ENCODE data around the gene TSG101. TPM values are rescaled to one million over a fixed set of nuclear protein-coding genes. Genes with fewer than 3 reads are reported as not detected.

Gene TSG101
- total RNA-seq, 1 donor from 2014 or later = 54.4 TPM

GRCh38 chr11:18455686-18456372 is 70.9 kb downstream of the TSG101 start, which contains the start of gene LDHAL6A:
Gene LDHAL6A, plus strand, starts transcription at chr11:18455856. Its CDS starts 825 bp downstream, at chr11:18456681.
- TF ChIP-seq CTCF (conservative IDR thresholded peaks at IDR 0.05) = no peak

GRCh38 chr11:18452927-18453326 is 73.8 kb downstream of the TSG101 start:
- Mint-ChIP-seq H3K9me3 (no peaks in the 10 kb centered on the region), H3K27me3 (peaks cover 7% of the 10 kb centered on the region), H3K4me3 (no peak overlapping the region), H3K4me1 (ENCODE audit: unreplicated experiment) (no peaks in the 10 kb centered on the region), H3K27ac (no peak overlapping the region), H3K36me3 (no peaks in the 10 kb centered on the region)
- DNase-seq (ENCODE audit: extremely low spot score, unreplicated experiment) = no peak
- TF ChIP-seq CTCF (conservative IDR thresholded peaks at IDR 0.05) = no peak

More at GRCh38 chr11:18455686-18456372, 70.9 kb downstream of the TSG101 start, which contains the start of gene LDHAL6A:
- no peaks in the 10 kb centered on the region for H3K27me3 Mint-ChIP-seq
- DNase-seq (ENCODE audit: extremely low spot score, unreplicated experiment) = no peak
- H3K4me3 Mint-ChIP-seq = no peak within 1 kb of the TSS
- H3K27ac Mint-ChIP-seq = no peak within 1 kb of the TSS
- no peaks in the 10 kb centered on the region for H3K9me3 Mint-ChIP-seq
- no peaks in the 10 kb centered on the region for H3K4me1 Mint-ChIP-seq (ENCODE audit: unreplicated experiment)
- no peaks in the 10 kb centered on the region for H3K36me3 Mint-ChIP-seq

GRCh38 chr11:18449251-18449650 is 77.5 kb downstream of the TSG101 start:
- Mint-ChIP-seq H3K4me3 (no peak overlapping the region), H3K9me3 (no peaks in the 10 kb centered on the region), H3K36me3 (no peaks in the 10 kb centered on the region), H3K27me3 (peaks cover 7% of the 10 kb centered on the region), H3K27ac (no peak overlapping the region), H3K4me1 (ENCODE audit: unreplicated experiment) (no peaks in the 10 kb centered on the region)
- no peak for DNase-seq (ENCODE audit: extremely low spot score, unreplicated experiment)
- no peak for TF ChIP-seq CTCF (conservative IDR thresholded peaks at IDR 0.05)

GRCh38 chr11:18438691-18439090 is 88.1 kb downstream of the TSG101 start:
- Mint-ChIP-seq H3K27me3 (no peaks in the 10 kb centered on the region), H3K9me3 (no peaks in the 10 kb centered on the region), H3K27ac (no peak overlapping the region), H3K4me1 (ENCODE audit: unreplicated experiment) (no peaks in the 10 kb centered on the region), H3K36me3 (no peaks in the 10 kb centered on the region), H3K4me3 (no peak overlapping the region)
- no peak for DNase-seq (ENCODE audit: extremely low spot score, unreplicated experiment)
- TF ChIP-seq CTCF (conservative IDR thresholded peaks at IDR 0.05) = no peak

Other genes starting within 250 kb of the TSG101 start
- 18.1 and 18.9 TPM in 2 replicates for gene HPS5, start 204.8 kb downstream of the TSG101 start, total RNA-seq (ENCODE audit: low replicate concordance)
- 38.9 and 41.6 TPM in 2 replicates for gene GTF2H1, start 204.4 kb downstream of the TSG101 start, total RNA-seq (ENCODE audit: low replicate concordance)
- 147 and 173 TPM in 2 replicates for gene LDHA, start 132.4 kb downstream of the TSG101 start, total RNA-seq (ENCODE audit: low replicate concordance)
- 0.63 and 1.1 TPM in 2 replicates for gene LDHC, start 114.6 kb downstream of the TSG101 start, total RNA-seq (ENCODE audit: low replicate concordance)
- gene LDHAL6A, start 71.1 kb downstream of the TSG101 start, total RNA-seq (ENCODE audit: low replicate concordance) = not detected in 2 replicates
- gene UEVLD, start 61.8 kb upstream of the TSG101 start, total RNA-seq (ENCODE audit: low replicate concordance) = 15.7 and 22.4 TPM in 2 replicates
- 4.9 and 7.0 TPM in 2 replicates for gene MISFA, start 72.8 kb upstream of the TSG101 start, total RNA-seq (ENCODE audit: low replicate concordance)
- 20.8 and 31.7 TPM in 2 replicates for gene SPTY2D1, start 107.4 kb upstream of the TSG101 start, total RNA-seq (ENCODE audit: low replicate concordance)
- gene TMEM86A, start 171.8 kb upstream of the TSG101 start, total RNA-seq (ENCODE audit: low replicate concordance) = 3.6 and 6.5 TPM in 2 replicates
- gene IGSF22, start 199.2 kb upstream of the TSG101 start, total RNA-seq (ENCODE audit: low replicate concordance) = 0.07 and 0.26 TPM in 2 replicates

All from type B pancreatic cell (in vitro differentiated cells).